Ureter (tissue), 1 donor: Measurements from ENCODE around the gene ME1. TPM values are rescaled to one million over a fixed set of nuclear protein-coding genes. Genes with fewer than 3 reads are reported as not detected.
"Not testable (repeated sequence)": the region's sequence is repeated elsewhere in the genome, so short reads cannot be mapped to it uniquely, and the experiment has no call there.

ENCODE experiments used
- DNase-seq: peaks from one replicate; pipeline ENCODE4 v3.0.0-alpha.2; 2020; ENCODE audit warnings: low spot score
- total RNA-seq: library from RNA; stranded (reverse); gene quantifications from one replicate; pipeline ENCODE4 v1.2.4, GENCODE V29; 2023
- donor health status: DM: yes; HTN: yes; CAD: no.

Gene ME1
- total RNA-seq, 1 donor from 2014 or later: 10.1 TPM

GRCh38 chr6:83352424-83353061 is 78.3 kb downstream of the ME1 start:
- no peak for DNase-seq

GRCh38 chr6:83343121-83343520 is 87.7 kb downstream of the ME1 start:
- DNase-seq: no peak

- no peak for DNase-seq
These were observed 89.1 kb downstream of the ME1 start for GRCh38 chr6:83341765-83342164.

GRCh38 chr6:83333916-83334315 is 96.9 kb downstream of the ME1 start:
- not testable (repeated sequence) for DNase-seq

- DNase-seq: no peak
These were observed 97.4 kb downstream of the ME1 start for GRCh38 chr6:83333500-83333899.

- DNase-seq: no peak
These were observed 116.2 kb downstream of the ME1 start for GRCh38 chr6:83314693-83315092.

- DNase-seq: no peak
These were observed 117.0 kb downstream of the ME1 start for GRCh38 chr6:83313882-83314281.

GRCh38 chr6:83311231-83311630 is 119.6 kb downstream of the ME1 start:
- DNase-seq: no peak

- no peak for DNase-seq
These were observed 120.8 kb downstream of the ME1 start for GRCh38 chr6:83310046-83310445.

GRCh38 chr6:83309344-83309743 is 121.5 kb downstream of the ME1 start:
- DNase-seq: no peak

GRCh38 chr6:83308833-83309232 is 122.0 kb downstream of the ME1 start:
- no peak for DNase-seq

GRCh38 chr6:83307849-83308248 is 123.0 kb downstream of the ME1 start:
- DNase-seq: no peak

GRCh38 chr6:83303426-83303825 is 127.4 kb downstream of the ME1 start:
- no peak for DNase-seq

- DNase-seq: no peak
These were observed 136.2 kb downstream of the ME1 start for GRCh38 chr6:83294676-83295075.

GRCh38 chr6:83292900-83293843 is 137.7 kb downstream of the ME1 start:
- DNase-seq: no peak

GRCh38 chr6:83287298-83287697 is 143.6 kb downstream of the ME1 start:
- DNase-seq: not testable (repeated sequence)

GRCh38 chr6:83285917-83286316 is 144.9 kb downstream of the ME1 start:
- DNase-seq: no peak

- no peak for DNase-seq
These were observed 157.3 kb downstream of the ME1 start for GRCh38 chr6:83273596-83273995.

GRCh38 chr6:83270971-83271719 is 159.7 kb downstream of the ME1 start:
- DNase-seq: no peak

- DNase-seq: no peak
These were observed 165.5 kb downstream of the ME1 start for GRCh38 chr6:83265384-83265783.

GRCh38 chr6:83260577-83260976 is 170.3 kb downstream of the ME1 start:
- DNase-seq: no peak

GRCh38 chr6:83258517-83258916 is 172.3 kb downstream of the ME1 start:
- DNase-seq: no peak
